Midbrain (tissue), 1 donor: ENCODE measurements around the gene SLC16A7.

Source experiments
- DNase-seq: peaks from one replicate; lab custom pipeline; 2025; lab: John Stamatoyannopoulos, UW

Gene SLC16A7

GRCh38 chr12:59624732-59625460 lies 29.1 kb downstream of the SLC16A7 start:
- no peak for DNase-seq

DNA sequence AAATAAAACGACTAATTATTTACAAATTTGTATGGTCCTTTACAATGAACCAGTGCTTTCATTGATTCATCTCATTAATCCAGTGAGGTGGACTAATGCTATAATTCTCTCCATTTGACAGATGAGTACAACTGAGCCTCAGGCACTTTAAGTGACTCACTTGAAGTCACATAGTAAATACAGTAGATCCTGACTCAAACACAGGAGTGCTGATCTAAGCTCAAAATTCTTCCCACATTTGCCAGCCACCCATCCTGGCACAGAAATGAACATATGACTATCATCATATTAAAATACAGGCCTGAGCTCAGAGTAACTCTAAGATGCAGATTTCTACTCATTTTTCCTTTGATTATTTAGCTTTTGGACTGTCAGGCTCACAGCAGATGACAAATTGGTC lies 30.6 kb downstream of the SLC16A7 start:
- DNase-seq: no peak

DNA sequence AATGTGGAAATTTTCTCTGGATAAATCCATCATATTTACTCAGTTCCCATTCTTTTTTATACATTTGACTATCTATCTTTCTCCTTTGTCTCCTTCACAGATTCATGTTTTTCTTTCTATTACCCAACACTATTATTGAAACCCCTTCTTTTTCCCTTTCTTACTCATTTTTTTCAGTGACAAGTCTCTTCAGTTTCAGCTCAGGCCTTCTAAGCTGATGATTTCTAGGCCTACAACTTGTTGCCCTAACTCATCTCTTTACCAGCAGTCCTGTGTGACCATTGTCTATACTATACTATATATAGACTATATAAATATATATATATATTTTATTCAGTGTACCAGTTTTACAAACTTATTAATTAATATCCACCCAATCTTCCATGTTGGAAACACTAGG lies 31.8 kb downstream of the SLC16A7 start:
- no peak for DNase-seq

DNA sequence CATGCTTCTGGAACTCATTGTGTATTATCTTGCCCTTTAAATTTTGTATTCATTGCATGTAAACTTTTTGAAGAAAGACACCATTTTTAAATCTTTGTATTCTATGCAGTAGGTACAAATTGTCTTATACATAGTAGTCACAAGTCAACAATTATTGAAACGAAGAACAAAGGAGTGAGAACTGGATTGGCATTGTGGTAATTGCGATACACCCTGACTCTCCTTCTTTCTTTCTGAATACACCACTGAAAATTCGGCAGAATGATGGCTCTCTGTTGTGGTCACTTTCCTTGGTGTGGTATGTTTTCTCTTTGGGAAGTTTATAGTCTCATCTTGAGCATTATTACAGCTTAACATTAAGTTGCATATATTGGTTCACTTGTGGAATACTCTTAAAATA lies 34.1 kb downstream of the SLC16A7 start:
- DNase-seq: no peak

DNA sequence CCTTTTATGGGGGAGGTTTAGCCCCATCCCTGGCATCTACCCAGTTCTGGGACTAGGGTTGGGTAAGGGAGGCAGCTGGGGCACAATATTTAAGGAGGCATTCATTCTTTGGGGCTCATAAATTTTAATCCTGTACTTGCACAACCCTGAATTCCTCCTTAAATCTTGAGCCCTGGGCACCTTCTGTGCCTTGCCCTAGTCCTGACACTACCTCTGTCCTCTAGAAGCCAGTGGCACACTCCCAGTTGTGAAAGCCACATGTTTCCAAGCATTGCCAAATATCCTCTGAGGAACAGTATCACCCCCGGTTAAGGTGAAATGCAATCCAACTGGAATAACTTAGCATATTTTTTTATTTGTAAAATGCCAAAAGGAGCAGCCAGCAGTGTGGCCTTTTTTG lies 36.6 kb downstream of the SLC16A7 start:
- DNase-seq: no peak

- DNase-seq: no peak
These were observed 38.4 kb downstream of the SLC16A7 start for GRCh38 chr12:59634254-59634653.

GRCh38 chr12:59636945-59637691 lies 41.3 kb downstream of the SLC16A7 start:
- DNase-seq: no peak

- no peak for DNase-seq
These were observed 41.9 kb downstream of the SLC16A7 start for GRCh38 chr12:59637692-59638070.

GRCh38 chr12:59643550-59643949 lies 47.7 kb downstream of the SLC16A7 start:
- no peak for DNase-seq

GRCh38 chr12:59645242-59645641 lies 49.4 kb downstream of the SLC16A7 start:
- DNase-seq: no peak

DNA sequence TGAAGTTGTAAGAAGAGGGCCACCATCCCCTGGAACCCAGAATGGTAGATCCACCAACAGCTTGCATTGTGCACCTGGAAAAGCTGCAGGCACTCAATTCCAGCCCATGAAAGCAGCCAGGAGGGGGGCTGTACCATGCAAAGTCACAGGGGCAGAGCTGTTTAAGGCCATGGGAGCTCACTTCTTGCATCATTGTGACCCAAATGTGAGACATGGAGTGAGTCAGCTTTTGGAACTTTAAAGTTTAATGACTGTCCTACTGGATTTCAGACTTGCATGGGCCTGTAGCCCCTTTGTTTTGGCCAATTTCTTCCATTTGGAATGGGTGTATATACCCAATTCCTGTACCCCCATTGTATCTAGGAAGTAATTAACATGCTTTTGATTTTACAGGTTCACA lies 50.8 kb downstream of the SLC16A7 start:
- DNase-seq: no peak

DNA sequence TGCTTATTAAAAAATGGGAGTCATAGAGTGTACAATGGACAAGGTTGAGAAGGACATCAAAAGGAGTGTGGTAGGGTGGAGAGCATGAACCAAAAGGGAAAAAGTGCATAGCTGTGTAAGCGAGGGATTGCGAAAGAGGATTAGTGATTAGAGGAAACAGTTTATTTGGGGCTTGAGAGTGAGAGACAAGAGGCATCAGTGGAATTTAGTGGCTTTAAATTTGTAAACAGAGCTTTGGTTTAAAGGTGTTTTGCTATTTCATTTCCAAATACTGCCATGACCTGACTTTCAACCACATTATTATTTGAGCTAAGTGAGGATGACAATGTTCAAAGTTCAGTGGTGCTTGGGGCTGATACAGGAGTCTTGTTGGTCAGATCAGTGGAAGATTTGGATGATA lies 53.4 kb downstream of the SLC16A7 start:
- DNase-seq: no peak

- DNase-seq: no peak
These were observed 54.9 kb downstream of the SLC16A7 start for GRCh38 chr12:59650588-59651228.

DNA sequence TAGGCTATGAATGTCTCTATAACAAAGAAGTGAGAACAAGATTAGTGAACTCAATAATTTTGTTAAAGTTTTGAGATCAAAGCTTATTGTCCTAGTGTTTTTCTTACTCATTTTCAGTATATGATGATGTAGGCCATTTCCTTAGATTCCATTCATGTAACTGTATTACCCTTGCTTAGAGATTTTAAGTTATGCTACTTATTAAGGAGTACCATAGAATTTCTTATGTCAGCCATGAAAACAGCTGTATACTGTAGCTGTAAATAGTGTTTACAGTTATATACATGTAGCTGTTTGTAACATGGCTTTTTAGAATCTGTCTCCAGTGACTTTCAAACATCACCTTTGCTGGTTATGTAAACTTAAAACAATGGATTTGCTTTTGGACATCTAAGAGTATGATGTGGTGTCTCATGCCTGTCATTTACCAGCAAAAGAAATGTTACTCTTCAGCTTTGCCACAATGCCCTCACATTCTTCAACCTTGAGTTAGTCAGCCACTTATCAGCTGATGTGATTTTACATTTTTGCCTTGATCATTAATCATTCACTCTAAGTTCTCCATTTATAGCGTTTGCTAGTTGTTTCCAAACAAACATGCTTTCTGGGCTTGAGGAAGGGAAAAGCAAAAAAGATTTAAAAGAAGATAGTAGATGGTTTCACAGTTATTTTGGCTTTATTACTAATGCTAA lies 55.5 kb downstream of the SLC16A7 start:
- DNase-seq: no peak

DNA sequence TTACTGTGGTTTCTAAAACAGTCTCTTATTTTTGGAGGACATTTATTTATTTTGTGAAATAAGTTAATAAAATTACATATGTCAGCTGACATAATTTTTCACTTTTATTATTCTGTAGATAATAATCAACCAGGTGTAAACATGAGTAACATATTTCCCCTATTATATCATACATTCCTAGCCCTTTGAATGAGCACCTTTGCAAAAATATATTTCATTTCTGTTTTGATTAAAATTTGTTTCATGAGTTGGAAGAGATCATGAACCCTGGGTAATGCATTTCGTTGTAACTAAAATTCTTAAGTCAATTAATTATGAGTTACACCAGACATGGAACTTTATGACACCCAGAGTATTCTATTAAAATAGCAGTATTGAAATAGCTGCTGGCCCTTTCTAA lies 56.3 kb downstream of the SLC16A7 start:
- no peak for DNase-seq

GRCh38 chr12:59654061-59654460 lies 58.2 kb downstream of the SLC16A7 start:
- no peak for DNase-seq

- no peak for DNase-seq
These were observed 61.4 kb downstream of the SLC16A7 start for GRCh38 chr12:59657266-59657665.

DNA sequence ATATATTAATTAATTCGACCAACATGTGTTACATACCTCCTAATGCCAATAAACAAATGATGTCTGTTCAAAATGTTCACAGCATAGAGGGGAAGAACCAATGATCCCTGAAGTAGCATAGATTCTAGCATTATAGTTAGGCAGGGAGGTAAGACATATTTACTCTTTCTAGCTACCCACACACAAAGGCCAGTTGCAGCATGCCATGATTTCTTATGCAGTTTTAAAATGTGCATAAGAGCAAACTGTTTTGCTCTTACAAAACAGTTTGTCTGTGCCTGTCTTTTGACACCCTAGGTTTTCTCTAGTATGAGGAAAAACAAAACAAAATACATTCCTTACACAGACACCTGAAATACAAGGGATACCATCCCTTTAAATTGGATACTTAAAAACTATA lies 61.9 kb downstream of the SLC16A7 start:
- no peak for DNase-seq

DNA sequence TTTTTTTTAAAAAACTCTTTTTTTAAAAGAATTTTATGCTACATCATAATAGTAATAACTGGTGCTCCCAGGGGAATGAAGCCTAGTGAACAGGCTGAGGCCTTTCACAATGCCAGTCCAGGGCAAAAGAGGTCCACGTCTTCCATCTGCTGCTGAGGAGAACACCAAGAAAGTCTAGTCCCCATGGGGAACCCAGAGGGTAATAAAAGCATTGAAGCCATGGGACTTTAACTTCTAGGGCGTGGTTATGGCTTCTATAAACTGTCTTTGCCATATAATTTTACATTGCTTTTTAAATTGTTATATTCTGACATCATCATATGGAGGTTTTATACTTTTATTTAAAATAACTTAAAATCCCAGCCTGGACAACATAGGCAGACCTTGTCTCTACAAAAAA lies 64.3 kb downstream of the SLC16A7 start:
- DNase-seq: no peak

DNA sequence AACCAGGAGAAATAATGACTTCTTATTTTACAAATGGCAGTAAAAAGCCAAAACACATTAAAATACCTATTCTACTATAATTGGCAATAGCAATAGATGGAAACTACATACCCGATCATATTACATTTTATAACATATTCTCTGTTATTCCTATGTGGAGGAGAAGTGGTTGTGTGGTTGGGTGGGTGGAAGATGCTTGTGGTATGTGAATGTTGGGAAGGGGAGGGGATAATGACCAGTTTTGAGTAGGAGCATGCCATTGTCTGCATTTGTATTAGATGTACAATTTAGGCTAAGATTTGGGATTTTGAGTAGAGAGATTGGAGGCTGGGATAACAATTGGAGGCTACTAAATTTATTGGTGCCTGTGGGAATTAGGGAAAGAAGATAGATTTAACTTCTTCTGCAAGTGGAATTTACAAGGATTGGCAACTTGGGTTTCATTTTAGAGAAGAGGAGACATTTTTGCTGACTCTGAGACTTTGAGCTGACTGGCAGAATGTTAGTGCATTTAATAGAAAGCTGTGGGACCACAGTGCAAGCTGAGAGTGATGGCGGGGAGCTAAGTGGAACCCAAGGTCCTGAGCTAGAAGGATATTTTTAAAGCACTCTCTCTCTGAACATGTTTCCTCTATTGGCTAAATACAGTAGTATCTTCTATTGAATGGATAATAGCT lies 65.2 kb downstream of the SLC16A7 start:
- DNase-seq: no peak

DNA sequence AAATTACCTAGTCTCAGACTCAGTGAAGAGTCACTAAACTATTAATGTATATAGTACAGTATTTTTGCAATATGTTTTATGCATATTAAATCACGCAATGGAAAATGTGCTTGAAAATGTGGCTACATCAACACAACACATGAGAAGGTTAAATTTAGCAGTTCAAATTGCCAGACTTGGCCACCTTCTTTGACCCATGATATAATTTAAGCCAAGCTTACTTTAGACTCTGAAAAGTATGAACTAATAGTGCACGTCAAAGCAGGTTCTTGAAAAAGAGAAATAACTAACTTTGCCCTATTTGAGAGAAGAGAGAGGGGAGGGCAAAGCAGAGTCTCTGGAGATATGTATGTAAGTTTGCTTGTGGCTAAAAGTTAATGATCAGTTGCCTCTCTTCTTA lies 68.7 kb downstream of the SLC16A7 start:
- DNase-seq: no peak

DNA sequence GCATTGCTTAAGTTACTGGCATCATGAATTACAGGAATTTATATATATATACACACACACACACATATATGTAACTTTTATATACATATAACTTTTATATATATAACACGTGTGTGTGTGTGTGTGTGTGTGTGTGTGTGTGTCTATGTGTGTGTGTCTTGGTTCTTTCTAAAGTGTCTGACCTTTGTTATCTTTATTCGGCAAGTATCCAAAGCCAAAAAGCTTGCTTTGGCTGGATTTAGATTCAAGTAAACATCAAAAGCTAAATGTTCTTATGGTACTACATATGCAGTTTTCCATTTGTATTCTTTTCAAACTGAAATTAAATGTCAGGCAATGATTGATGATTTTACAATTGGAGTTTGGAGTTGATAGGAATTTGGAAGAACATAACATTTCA lies 69.9 kb downstream of the SLC16A7 start:
- no peak for DNase-seq
